Kidney epithelial cell (primary cell): ENCODE results near the gene PIK3R3. TPM values are rescaled to one million over a fixed set of nuclear protein-coding genes. Genes with fewer than 3 reads are reported as not detected.

ENCODE experiments used
- DNase-seq: peaks from one replicate; pipeline ENCODE4 v3.0.0-alpha.2; 2010; ENCODE audit warnings: low read depth
- H3K27me3 ChIP-seq: 2 replicates; pipeline ENCODE4 v1.6.0; 2011; ENCODE audit warnings: low read length; ENCODE audit not compliant: control insufficient read depth, insufficient read depth
- H3K36me3 ChIP-seq: 2 replicates; pipeline ENCODE4 v1.5.1; 2011; ENCODE audit warnings: low read length; ENCODE audit not compliant: control insufficient read depth, insufficient read depth
- H3K4me3 ChIP-seq: 2 replicates; pipeline ENCODE4 v1.5.1; 2011; ENCODE audit warnings: low read depth, mild to moderate bottlenecking, control low read depth, low read length
- total RNA-seq: library from RNA; depleted of rRNA; stranded (reverse); fragments of >200 nt; gene quantifications from 2 replicates; pipeline ENCODE4 v1.2.3, GENCODE V29; 2015
- TF ChIP-seq, protein P1 (sequence below): IDR thresholded peaks from 2 replicates; pipeline ENCODE4 v1.5.1; 2011; ENCODE audit warnings: mild to moderate bottlenecking, moderate library complexity, low read length, control low read depth, inconsistent platforms; ENCODE audit not compliant: insufficient read depth, poor library complexity, severe bottlenecking

The PIK3R3 gene
- total RNA-seq, 1 donor from 2014 or later = 7.4 TPM

DNA sequence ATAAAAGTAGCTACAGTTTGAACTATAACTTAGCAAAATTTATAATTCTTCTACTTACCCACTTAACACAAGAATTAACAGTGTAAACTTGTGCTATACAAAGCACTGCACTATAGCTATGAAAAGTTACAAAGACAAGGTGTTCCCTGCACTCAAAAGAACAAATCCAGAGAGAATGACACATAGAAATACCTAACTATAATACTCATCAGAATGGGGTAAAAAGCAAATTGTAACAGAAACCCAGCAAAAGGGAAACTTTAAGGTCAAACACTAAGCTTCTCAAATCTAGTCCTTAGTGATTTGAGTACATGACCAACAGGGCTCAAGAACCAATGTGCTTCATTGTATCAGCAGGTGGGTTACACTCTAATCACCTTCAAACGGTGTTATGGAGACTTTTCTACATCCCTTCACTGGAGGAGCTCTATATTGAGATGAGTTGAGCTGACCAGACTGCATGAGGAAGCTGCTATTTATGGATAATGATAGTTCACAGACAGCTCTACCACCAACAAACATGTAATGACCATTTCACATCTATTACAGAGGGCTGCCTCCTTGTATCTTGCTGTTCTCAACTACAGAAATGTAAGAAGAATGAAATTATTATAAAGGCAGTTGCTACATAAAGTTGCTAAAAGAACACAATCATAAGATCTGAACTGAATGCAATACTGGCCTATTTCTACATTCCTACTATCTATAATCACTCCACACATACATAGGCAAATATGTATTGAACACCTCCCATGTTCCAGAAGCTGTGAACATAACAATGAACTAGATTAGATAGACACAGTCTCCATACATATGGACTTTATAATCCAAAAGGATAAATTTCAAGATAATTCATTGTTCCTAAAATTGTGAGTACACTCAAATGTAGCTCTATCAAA lies 47.6 kb downstream of the PIK3R3 start:
- H3K4me3 ChIP-seq = no peak overlapping the region
- no peaks in the 10 kb centered on the region for H3K27me3 ChIP-seq
- TF ChIP-seq, protein P1, sequence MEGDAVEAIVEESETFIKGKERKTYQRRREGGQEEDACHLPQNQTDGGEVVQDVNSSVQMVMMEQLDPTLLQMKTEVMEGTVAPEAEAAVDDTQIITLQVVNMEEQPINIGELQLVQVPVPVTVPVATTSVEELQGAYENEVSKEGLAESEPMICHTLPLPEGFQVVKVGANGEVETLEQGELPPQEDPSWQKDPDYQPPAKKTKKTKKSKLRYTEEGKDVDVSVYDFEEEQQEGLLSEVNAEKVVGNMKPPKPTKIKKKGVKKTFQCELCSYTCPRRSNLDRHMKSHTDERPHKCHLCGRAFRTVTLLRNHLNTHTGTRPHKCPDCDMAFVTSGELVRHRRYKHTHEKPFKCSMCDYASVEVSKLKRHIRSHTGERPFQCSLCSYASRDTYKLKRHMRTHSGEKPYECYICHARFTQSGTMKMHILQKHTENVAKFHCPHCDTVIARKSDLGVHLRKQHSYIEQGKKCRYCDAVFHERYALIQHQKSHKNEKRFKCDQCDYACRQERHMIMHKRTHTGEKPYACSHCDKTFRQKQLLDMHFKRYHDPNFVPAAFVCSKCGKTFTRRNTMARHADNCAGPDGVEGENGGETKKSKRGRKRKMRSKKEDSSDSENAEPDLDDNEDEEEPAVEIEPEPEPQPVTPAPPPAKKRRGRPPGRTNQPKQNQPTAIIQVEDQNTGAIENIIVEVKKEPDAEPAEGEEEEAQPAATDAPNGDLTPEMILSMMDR = no peak
- no peaks in the 10 kb centered on the region for H3K36me3 ChIP-seq
- no peak for DNase-seq

DNA sequence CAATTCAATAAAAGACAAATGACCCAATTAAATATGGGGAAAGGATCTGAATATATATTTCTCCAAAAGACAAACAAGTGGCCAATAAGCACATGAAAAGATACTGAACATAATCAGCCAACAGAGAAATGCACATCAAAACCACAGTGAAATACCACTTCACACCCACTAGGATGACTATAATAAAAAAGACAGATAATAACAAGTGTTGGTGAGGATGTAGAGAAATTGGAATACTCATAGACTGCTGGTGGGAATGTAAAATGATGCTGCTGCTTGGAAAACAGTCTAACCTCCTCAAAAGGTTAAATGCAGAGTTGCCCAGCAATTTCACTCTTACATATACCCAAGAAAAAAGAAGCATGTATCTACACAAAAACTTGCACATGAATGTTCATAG lies 48.9 kb downstream of the PIK3R3 start:
- no peaks in the 10 kb centered on the region for H3K27me3 ChIP-seq
- H3K4me3 ChIP-seq = no peak overlapping the region
- no peak for DNase-seq
- no peaks in the 10 kb centered on the region for H3K36me3 ChIP-seq
- TF ChIP-seq, protein P1 = no peak

- H3K36me3 ChIP-seq = no peaks in the 10 kb centered on the region
- H3K27me3 ChIP-seq = no peaks in the 10 kb centered on the region
- H3K4me3 ChIP-seq = no peak overlapping the region
- no peak for DNase-seq
- TF ChIP-seq, protein P1 = no peak
These were observed 50.8 kb downstream of the PIK3R3 start for GRCh38 chr1:46081619-46082018.

DNA sequence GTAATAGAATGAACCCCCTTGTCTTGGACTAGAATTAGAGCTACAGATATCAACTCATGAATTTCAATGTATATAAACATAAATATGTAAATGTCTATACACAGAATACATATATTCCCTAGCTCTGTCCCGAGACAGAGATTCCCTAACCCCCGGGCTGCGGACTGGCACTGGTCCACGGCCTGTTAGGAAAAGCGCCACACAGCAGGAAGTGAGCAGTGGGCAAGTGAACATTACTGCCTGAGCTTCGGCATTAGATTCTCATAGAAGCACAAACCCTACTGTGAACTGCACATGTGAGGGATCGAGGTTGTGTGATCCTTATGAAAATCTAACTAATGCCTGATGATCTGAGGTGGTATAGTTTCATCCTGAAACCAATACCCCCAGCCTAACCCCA lies 51.2 kb downstream of the PIK3R3 start:
- DNase-seq = no peak
- TF ChIP-seq, protein P1 = no peak
- Histone ChIP-seq H3K36me3 (no peaks in the 10 kb centered on the region), H3K27me3 (no peaks in the 10 kb centered on the region), H3K4me3 (no peak overlapping the region)

DNA sequence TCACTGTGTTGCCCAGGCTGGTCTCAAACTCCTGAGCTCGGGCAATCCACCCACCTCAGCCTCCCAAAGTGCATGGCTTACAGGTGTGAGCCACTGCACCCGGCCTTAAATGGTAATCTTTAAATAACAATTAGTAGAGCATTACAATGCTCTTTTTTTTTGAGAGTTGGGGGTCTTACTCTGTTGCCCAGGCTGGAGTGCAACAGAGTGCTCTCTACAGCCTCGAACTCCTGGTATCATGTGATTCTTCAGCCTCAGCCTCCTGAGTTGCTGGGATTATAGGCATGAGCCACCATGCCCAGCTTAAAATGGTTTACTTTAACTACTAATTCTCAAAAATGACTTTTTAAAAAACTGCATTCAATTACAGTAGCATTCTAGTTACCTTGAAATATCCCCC lies 52.2 kb downstream of the PIK3R3 start:
- Histone ChIP-seq H3K27me3 (no peaks in the 10 kb centered on the region), H3K36me3 (no peaks in the 10 kb centered on the region), H3K4me3 (no peak overlapping the region)
- TF ChIP-seq, protein P1 = no peak
- no peak for DNase-seq

DNA sequence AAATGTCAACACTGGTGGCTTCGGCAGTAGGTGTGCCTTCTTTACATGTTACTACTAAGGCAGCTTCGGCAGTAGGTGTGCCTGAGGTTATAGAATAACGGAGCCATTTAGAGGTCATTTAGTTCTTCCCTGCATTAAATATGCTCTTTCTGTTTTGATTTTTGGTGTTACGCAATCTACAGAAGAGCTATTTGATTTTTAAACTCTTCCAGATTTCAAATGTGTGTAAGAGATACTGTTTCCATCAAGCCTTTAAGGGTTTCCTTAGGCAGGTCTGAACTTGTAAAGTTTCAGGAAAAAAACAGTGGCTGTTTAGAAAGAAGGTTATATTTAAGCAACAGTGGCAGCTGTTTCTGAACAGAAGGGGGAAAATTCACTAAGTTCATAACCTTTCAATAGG lies 54.8 kb downstream of the PIK3R3 start:
- no peak for DNase-seq
- Histone ChIP-seq H3K27me3 (no peaks in the 10 kb centered on the region), H3K36me3 (no peaks in the 10 kb centered on the region), H3K4me3 (no peak overlapping the region)
- TF ChIP-seq, protein P1 = no peak
